ENCODE measurements around the gene ENTPD1. TPM values are rescaled to one million over a fixed set of nuclear protein-coding genes. Genes with fewer than 3 reads are reported as not detected.

ENTPD1 gene
- total RNA-seq, 1 experiment from 2014 or later: 0.92 TPM

DNA sequence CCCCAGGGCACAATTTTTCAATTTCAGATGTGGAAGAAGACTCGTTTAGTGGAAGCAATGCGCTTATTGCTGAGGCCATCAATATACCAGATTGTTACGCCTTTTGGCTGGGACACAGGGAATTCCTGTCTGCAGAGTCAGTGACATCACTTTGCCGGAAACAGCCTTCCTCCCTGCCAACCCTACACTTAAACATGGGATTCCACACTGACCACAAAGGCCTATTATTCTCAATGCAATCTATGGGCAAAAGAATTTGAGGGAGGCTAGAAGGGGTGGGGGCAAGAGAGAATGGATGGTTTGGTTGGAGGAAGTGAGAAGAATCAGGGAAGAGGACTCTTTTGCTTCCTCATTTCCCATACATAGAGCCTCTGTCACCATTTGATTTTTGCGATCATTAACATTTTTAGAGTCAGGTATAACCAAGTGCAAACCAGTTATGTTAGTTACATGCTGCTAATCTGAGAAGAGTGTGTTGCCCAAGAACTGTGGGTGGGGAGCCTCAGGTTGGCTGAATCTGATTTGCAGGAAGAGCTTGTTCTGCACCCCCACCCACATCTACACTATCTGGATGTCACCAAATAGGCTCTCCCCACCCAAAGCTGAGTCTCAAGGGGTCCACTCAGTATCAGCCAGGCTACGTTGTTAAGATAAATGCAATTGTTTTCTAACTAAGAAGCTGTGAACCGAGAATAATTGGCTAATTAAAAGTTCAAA, 58.2 kb downstream of the ENTPD1 start:
- BruUV-seq (replicated peaks): no TSS peak
- DNase-seq (ENCODE audit: low spot score): peak; percentile 3
- CTCF ChIA-PET: no interaction called here
- H3K4me1 ChIP-seq (ENCODE audit: insufficient read depth, low read length, poor library complexity, severe bottlenecking): no peaks in the 10 kb centered on the region
- no peaks in the 10 kb centered on the region for H3K27me3 ChIP-seq (replicated peaks; ENCODE audit: insufficient read depth, low read depth, low read length, poor library complexity)
- TF ChIP-seq CTCF (conservative IDR thresholded peaks at IDR 0.05; ENCODE audit: low read depth, low read length): no peak
- no peak for TF ChIP-seq EZH2 (IDR thresholded peaks at IDR 0.05; ENCODE audit: borderline replicate concordance, low read depth, low read length, poor library complexity, severe bottlenecking)
- intact Hi-C loops (cut with micrococcal nuclease; ENCODE audit: unreplicated experiment): no loop called here
- POLR2A ChIA-PET (ENCODE audit: low non-redundant PET): no interaction called here
- no peak overlapping the region for H3K27ac ChIP-seq (ENCODE audit: low read depth, low read length, poor library complexity, severe bottlenecking)
- H3K9me3 ChIP-seq (ENCODE audit: low read depth, low read length, poor library complexity, severe bottlenecking): no peaks in the 10 kb centered on the region
- H3K36me3 ChIP-seq (ENCODE audit: insufficient read depth, low read length, poor library complexity, severe bottlenecking): no peaks in the 10 kb centered on the region
- no peak overlapping the region for H3K4me3 ChIP-seq (ENCODE audit: low read depth, low read length, poor library complexity, severe bottlenecking)

GRCh38 chr10:95815133-95815532, 59.2 kb downstream of the ENTPD1 start:
- BruUV-seq (replicated peaks): no TSS peak
- H3K9me3 ChIP-seq (ENCODE audit: low read depth, low read length, poor library complexity, severe bottlenecking): no peaks in the 10 kb centered on the region
- CTCF ChIA-PET: no interaction called here

DNA sequence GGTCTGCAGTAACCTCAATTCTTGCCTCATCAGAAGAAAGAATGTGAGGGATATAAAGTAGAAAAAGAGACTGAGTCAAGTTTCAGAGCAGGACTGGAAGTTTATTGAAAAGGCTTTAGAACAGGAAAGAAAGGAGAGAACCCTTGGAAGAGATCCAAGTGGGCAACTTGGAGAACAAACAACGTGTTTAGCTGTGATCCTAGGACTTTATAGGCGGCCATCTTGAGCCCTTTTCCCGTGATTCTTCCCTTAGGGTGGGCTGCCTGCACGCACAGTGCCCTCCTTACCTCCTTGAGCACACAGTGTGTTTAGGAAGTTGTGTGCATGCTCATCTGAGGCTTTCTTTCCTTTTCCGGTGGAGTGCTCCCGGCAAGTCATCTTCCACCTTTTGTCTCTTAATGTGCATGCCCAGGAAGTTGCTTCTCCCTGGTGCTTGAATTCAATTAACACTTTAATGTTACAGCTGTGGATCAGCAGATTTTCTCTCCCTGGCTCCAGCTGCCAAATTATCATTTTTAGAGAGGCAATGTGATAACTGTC, 59.8 kb downstream of the ENTPD1 start:
- H3K27me3 ChIP-seq (replicated peaks; ENCODE audit: insufficient read depth, low read depth, low read length, poor library complexity): no peaks in the 10 kb centered on the region
- no peak overlapping the region for H3K27ac ChIP-seq (ENCODE audit: low read depth, low read length, poor library complexity, severe bottlenecking)
- POLR2A ChIA-PET (ENCODE audit: low non-redundant PET): no interaction called here
- H3K9me3 ChIP-seq (ENCODE audit: low read depth, low read length, poor library complexity, severe bottlenecking): no peaks in the 10 kb centered on the region
- no peaks in the 10 kb centered on the region for H3K36me3 ChIP-seq (ENCODE audit: insufficient read depth, low read length, poor library complexity, severe bottlenecking)
- no peak overlapping the region for H3K4me3 ChIP-seq (ENCODE audit: low read depth, low read length, poor library complexity, severe bottlenecking)
- no TSS peak for BruUV-seq (replicated peaks)
- peak; percentile 51 for DNase-seq (ENCODE audit: low spot score)
- no peaks in the 10 kb centered on the region for H3K4me1 ChIP-seq (ENCODE audit: insufficient read depth, low read length, poor library complexity, severe bottlenecking)
- TF ChIP-seq CTCF (conservative IDR thresholded peaks at IDR 0.05; ENCODE audit: low read depth, low read length) (no peak), EZH2 (IDR thresholded peaks at IDR 0.05; ENCODE audit: borderline replicate concordance, low read depth, low read length, poor library complexity, severe bottlenecking) (no peak)
- intact Hi-C loops (cut with micrococcal nuclease; ENCODE audit: unreplicated experiment): no loop called here
- CTCF ChIA-PET: no interaction called here

More at GRCh38 chr10:95815133-95815532, 59.2 kb downstream of the ENTPD1 start:
- intact Hi-C loops (cut with micrococcal nuclease; ENCODE audit: unreplicated experiment): no loop called here
- H3K27me3 ChIP-seq (replicated peaks; ENCODE audit: insufficient read depth, low read depth, low read length, poor library complexity): no peaks in the 10 kb centered on the region
- no peaks in the 10 kb centered on the region for H3K4me1 ChIP-seq (ENCODE audit: insufficient read depth, low read length, poor library complexity, severe bottlenecking)
- no peak for TF ChIP-seq EZH2 (IDR thresholded peaks at IDR 0.05; ENCODE audit: borderline replicate concordance, low read depth, low read length, poor library complexity, severe bottlenecking)
- TF ChIP-seq CTCF (conservative IDR thresholded peaks at IDR 0.05; ENCODE audit: low read depth, low read length): no peak
- no peak overlapping the region for H3K27ac ChIP-seq (ENCODE audit: low read depth, low read length, poor library complexity, severe bottlenecking)
- POLR2A ChIA-PET (ENCODE audit: low non-redundant PET): no interaction called here
- DNase-seq (ENCODE audit: low spot score): no peak
- H3K36me3 ChIP-seq (ENCODE audit: insufficient read depth, low read length, poor library complexity, severe bottlenecking): no peaks in the 10 kb centered on the region
- no peak overlapping the region for H3K4me3 ChIP-seq (ENCODE audit: low read depth, low read length, poor library complexity, severe bottlenecking)
